SK-N-SH (cell line): ENCODE data around the gene PSMD6. TPM values are rescaled to one million over a fixed set of nuclear protein-coding genes. Genes with fewer than 3 reads are reported as not detected.

Experiments
- CTCF ChIA-PET: fragments of 300-600, 350-600 bp; formaldehyde crosslinking; extraction: SDS; loops from one replicate; lab custom pipeline; 2021; lab: Yijun Ruan, JAX
- POLR2A ChIA-PET: fragments of 350-600 bp; sonication (Branson Sonifier 250); formaldehyde crosslinking; extraction: SDS; loops from one replicate; lab custom pipeline; 2020; ENCODE audit warnings: antibody characterized with exemption, inconsistent platforms; lab: Yijun Ruan, JAX
- DNase-seq: peaks from one replicate; pipeline ENCODE4 v3.0.0; 2012
- H2AFZ ChIP-seq: fragments of 200-600 bp; sonication (generic); 2 replicates; pipeline ENCODE4 v1.8.1; 2016; ENCODE audit warnings: antibody characterized with exemption, mild to moderate bottlenecking, low read depth
- H3F3A ChIP-seq: fragments of 200-600 bp; sonication (generic); replicated peaks from 2 replicates; pipeline ENCODE3; 2016; ENCODE audit warnings: antibody characterized with exemption, mild to moderate bottlenecking; ENCODE audit not compliant: insufficient read depth
- H3K27ac ChIP-seq, 2 experiments: fragments of 200-500 bp in 1 of 2; fragments of 200-600 bp in 1 of 2; sonication (Bioruptor generic) in 1 of 2; sonication (generic), shearing (Covaris generic) in 1 of 2; 2 replicates each; pipeline versions ENCODE4 v1.5.1 to v1.6.1; 2014 to 2016; ENCODE audit warnings: low read depth in 2 of 2, inconsistent platforms in 1 of 2, low read length in 1 of 2, mild to moderate bottlenecking in 1 of 2, mixed read lengths in 1 of 2
- H3K27me3 ChIP-seq: fragments of 200-600 bp; sonication (generic), shearing (Covaris generic); 2 replicates; pipeline ENCODE4 v1.6.1; 2016; ENCODE audit warnings: mixed run types; ENCODE audit not compliant: insufficient read depth
- H3K36me3 ChIP-seq, 2 experiments: fragments of 200-500 bp in 1 of 2; fragments of 200-600 bp in 1 of 2; sonication (Bioruptor generic) in 1 of 2; sonication (generic) in 1 of 2; replicated peaks in 1 of 2; 2 replicates each; pipeline versions ENCODE3 to v1.5.1; 2014 to 2016; ENCODE audit warnings: low read length in 1 of 2, mild to moderate bottlenecking in 1 of 2; ENCODE audit not compliant: insufficient read depth in 2 of 2, control insufficient read depth in 1 of 2
- H3K4me1 ChIP-seq, 2 experiments: fragments of 200-500 bp in 1 of 2; fragments of 200-600 bp in 1 of 2; sonication (Bioruptor generic) in 1 of 2; sonication (generic), shearing (Covaris generic) in 1 of 2; 2 replicates each; pipeline versions ENCODE4 v1.5.1 to v1.6.1; 2014 to 2016; ENCODE audit warnings: low read depth in 1 of 2, low read length in 1 of 2, mixed run types in 1 of 2; ENCODE audit not compliant: insufficient read depth in 2 of 2, control insufficient read depth in 1 of 2
- H3K4me2 ChIP-seq: fragments of 200-600 bp; sonication (generic), shearing (Covaris generic); 2 replicates; pipeline ENCODE4 v1.6.1; 2017; ENCODE audit warnings: mixed run types
- H3K4me3 ChIP-seq, 2 experiments: fragments of 200-500 bp in 1 of 2; fragments of 200-600 bp in 1 of 2; sonication (Bioruptor generic) in 1 of 2; sonication (generic), shearing (Covaris generic) in 1 of 2; 2 replicates each; pipeline versions ENCODE4 v1.5.1 to v1.8.1; 2014 to 2016; ENCODE audit warnings: low read depth in 2 of 2, inconsistent platforms in 1 of 2, low read length in 1 of 2, mild to moderate bottlenecking in 1 of 2, mixed read lengths in 1 of 2, moderate library complexity in 1 of 2
- H3K79me2 ChIP-seq: fragments of 200-600 bp; sonication (generic); 2 replicates; pipeline ENCODE4 v1.8.1; 2017; ENCODE audit warnings: mild to moderate bottlenecking; ENCODE audit not compliant: insufficient read depth
- H3K9ac ChIP-seq: fragments of 200-600 bp; sonication (generic); 2 replicates; pipeline ENCODE4 v1.6.1; 2017; ENCODE audit warnings: mixed run types
- H3K9me2 ChIP-seq: fragments of 200-600 bp; sonication (generic); 2 replicates; pipeline ENCODE4 v1.6.1; 2017; ENCODE audit warnings: mixed run types
- H3K9me3 ChIP-seq: fragments of 200-600 bp; sonication (generic); 2 replicates; pipeline ENCODE4 v1.6.1; 2017; ENCODE audit warnings: mixed run types, mild to moderate bottlenecking, moderate library complexity
- H4K20me1 ChIP-seq: fragments of 200-600 bp; sonication (generic); 2 replicates; pipeline ENCODE4 v1.6.1; 2017; ENCODE audit warnings: mild to moderate bottlenecking, mixed run types; ENCODE audit not compliant: insufficient read depth
- CHD2 ChIP-seq: fragments of 150-350 bp; IDR thresholded peaks from 2 replicates; pipeline ENCODE4 v1.6.1; 2018; ENCODE audit warnings: low read length; ENCODE audit not compliant: partially characterized antibody
- EP300 ChIP-seq, 2 experiments: IDR thresholded peaks; 2 replicates each; pipeline versions ENCODE4 v1.4.0 to v1.6.1; 2012; ENCODE audit warnings: borderline replicate concordance in 1 of 2, low read depth in 1 of 2, low read length in 1 of 2
- EZH2phosphoT487 ChIP-seq: fragments of 200-600 bp; sonication (generic); IDR thresholded peaks from 2 replicates; pipeline ENCODE4 v1.6.1; 2017; ENCODE audit warnings: low read depth, mixed run types, mild to moderate bottlenecking, antibody characterized with exemption, moderate library complexity, borderline replicate concordance
- FOXJ3 ChIP-seq: sonication (generic); formaldehyde crosslinking; IDR thresholded peaks from 2 replicates; pipeline ENCODE4 v1.5.1; 2020; ENCODE audit warnings: mild to moderate bottlenecking, missing genetic modification reagents
- FOXM1 ChIP-seq: IDR thresholded peaks from 2 replicates; pipeline ENCODE4 v1.4.0; 2012; ENCODE audit warnings: low read depth, mild to moderate bottlenecking
- GATA2 ChIP-seq: sonication (generic); formaldehyde crosslinking; IDR thresholded peaks from 2 replicates; pipeline ENCODE4 v1.5.0; 2020; ENCODE audit warnings: mild to moderate bottlenecking, missing genetic modification reagents
- MXI1 ChIP-seq: IDR thresholded peaks from 2 replicates; pipeline ENCODE4 v1.6.1; 2012; ENCODE audit warnings: mild to moderate bottlenecking, low read depth, low read length, improper control_type of control experiment
- NRF1 ChIP-seq: IDR thresholded peaks from 2 replicates; pipeline ENCODE4 v1.6.1; 2012; ENCODE audit warnings: low read depth, mild to moderate bottlenecking, low read length
- POLR2AphosphoS5 ChIP-seq: IDR thresholded peaks from 2 replicates; pipeline ENCODE4 v1.6.1; 2012; ENCODE audit warnings: low read depth, low read length
- RAD21 ChIP-seq: IDR thresholded peaks from 2 replicates; pipeline ENCODE4 v1.6.1; 2012; ENCODE audit warnings: mild to moderate bottlenecking, low read length
- RFX5 ChIP-seq: IDR thresholded peaks from 2 replicates; pipeline ENCODE4 v1.6.1; 2012; ENCODE audit warnings: mild to moderate bottlenecking, improper control_type of control experiment, low read length
- SIN3A ChIP-seq: IDR thresholded peaks from 2 replicates; pipeline ENCODE4 v1.6.1; 2012; ENCODE audit warnings: low read depth, mild to moderate bottlenecking, low read length, moderate library complexity, borderline replicate concordance
- SMC3 ChIP-seq: IDR thresholded peaks from 2 replicates; pipeline ENCODE4 v1.6.1; 2012; ENCODE audit warnings: low read depth, low read length, improper control_type of control experiment
- TCF12 ChIP-seq: IDR thresholded peaks from 2 replicates; pipeline ENCODE4 v1.4.0; 2012
- TEAD4 ChIP-seq: IDR thresholded peaks from 2 replicates; pipeline ENCODE4 v1.4.0; 2012; ENCODE audit warnings: mild to moderate bottlenecking, borderline replicate concordance; ENCODE audit not compliant: insufficient read depth
- WGBS: methylation state at CpG from one replicate; pipeline ENCODE4 v1.1.6; 2017; ENCODE audit warnings: low lambda C conversion rate; 5-methylcytosine and 5-hydroxymethylcytosine counted together
- polyA plus RNA-seq, 3 experiments: library from polyadenylated mRNA; depleted of rRNA; stranded (reverse); fragments of >200 nt; gene quantifications; 2 replicates each; pipeline ENCODE4 v1.2.3, GENCODE V29; 2012
- TF ChIP-seq, protein P1 (sequence below): fragments of 200-600 bp; sonication (generic); IDR thresholded peaks from 2 replicates; pipeline ENCODE4 v1.6.1; 2017; ENCODE audit warnings: antibody characterized with exemption, mild to moderate bottlenecking, moderate library complexity
- TF ChIP-seq, protein P2 (sequence below): fragments of 150-350 bp; IDR thresholded peaks from 2 replicates; pipeline ENCODE4 v1.6.1; 2017; ENCODE audit warnings: antibody characterized with exemption, low read length, low read depth, borderline replicate concordance
- TF ChIP-seq, protein P3 (sequence below): IDR thresholded peaks from 2 replicates; pipeline ENCODE4 v1.4.0; 2012; ENCODE audit warnings: low read depth, borderline replicate concordance
- TF ChIP-seq, protein P4 (sequence below): IDR thresholded peaks from 2 replicates; pipeline ENCODE4 v1.4.0; 2012; ENCODE audit warnings: low read depth, borderline replicate concordance

PSMD6 gene
- polyA plus RNA-seq, 1 of the 3 experiments (the other 2 are of a cell fraction): 90.3 TPM

DNA sequence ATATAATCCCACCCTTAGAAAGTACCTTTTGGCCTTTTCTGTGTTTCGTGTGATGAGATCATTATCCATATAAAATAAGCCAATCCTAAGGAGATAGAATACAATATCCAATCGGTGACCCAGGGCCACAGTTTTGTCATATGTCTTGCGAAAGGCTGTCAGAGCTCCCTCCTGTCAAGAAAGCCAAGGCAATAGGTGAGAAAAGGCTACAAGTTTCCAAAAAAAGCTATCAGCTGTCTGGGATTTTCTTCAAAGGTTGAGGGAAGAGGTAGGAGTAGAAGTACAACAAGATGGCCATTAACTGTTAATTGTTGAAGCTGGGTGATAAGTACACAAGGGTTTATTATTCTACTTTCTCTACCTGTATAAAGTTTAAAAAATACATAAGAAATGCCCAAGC is 4.0 kb downstream of the PSMD6 start:
- 77% methylated on average over 3 of the region's 3 CpGs for WGBS
- Histone ChIP-seq H3K9me3 (no peaks in the 10 kb centered on the region), H3K36me3 (peaks cover 65 to 66% of the 10 kb centered on the region in 2 experiments), H2AFZ (no peak overlapping the region), H3K9me2 (no peaks in the 10 kb centered on the region), H3F3A (peaks cover 24% of the 10 kb centered on the region), H3K9ac (no peak overlapping the region), H3K4me2 (no peak overlapping the region), H3K27me3 (no peaks in the 10 kb centered on the region), H4K20me1 (peaks cover 20% of the 10 kb centered on the region; the same call in 1 of the 2 replicates), H3K27ac (no peak overlapping the region), H3K4me1 (peaks cover 5 to 12% of the 10 kb centered on the region in 2 experiments; a peak in 2 of 4 replicates), H3K79me2 (peaks cover 67% of the 10 kb centered on the region), H3K4me3 (no peak overlapping the region)
- DNase-seq: no peak
- ChIA-PET POLR2A (no interaction called here), CTCF (interaction anchor here (1.6 to 3.6 kb wide), 3 partner anchors 11 to 26 kb away, joined by 3 to 13 read pairs (median 5); no protein-coding TSS in a partner anchor)
- TF ChIP-seq FOXM1 (no peak), EZH2phosphoT487 (no peak), SIN3A (no peak), FOXJ3 (CRISPR knock-in tag) (no peak), RFX5 (no peak), TCF12 (no peak), GATA2 (CRISPR knock-in tag) (no peak), EP300 (IDR thresholded peaks at IDR 0.05; ENCODE audit: borderline replicate concordance in 1 of 2, low read depth in 1 of 2, low read length in 1 of 2) (no peak), TEAD4 (no peak), MXI1 (no peak), CHD2 (no peak), POLR2AphosphoS5 (no peak; the same call in 1 of the 2 replicates), NRF1 (no peak), RAD21 (no peak), SMC3 (no peak)
- TF ChIP-seq, protein P1, sequence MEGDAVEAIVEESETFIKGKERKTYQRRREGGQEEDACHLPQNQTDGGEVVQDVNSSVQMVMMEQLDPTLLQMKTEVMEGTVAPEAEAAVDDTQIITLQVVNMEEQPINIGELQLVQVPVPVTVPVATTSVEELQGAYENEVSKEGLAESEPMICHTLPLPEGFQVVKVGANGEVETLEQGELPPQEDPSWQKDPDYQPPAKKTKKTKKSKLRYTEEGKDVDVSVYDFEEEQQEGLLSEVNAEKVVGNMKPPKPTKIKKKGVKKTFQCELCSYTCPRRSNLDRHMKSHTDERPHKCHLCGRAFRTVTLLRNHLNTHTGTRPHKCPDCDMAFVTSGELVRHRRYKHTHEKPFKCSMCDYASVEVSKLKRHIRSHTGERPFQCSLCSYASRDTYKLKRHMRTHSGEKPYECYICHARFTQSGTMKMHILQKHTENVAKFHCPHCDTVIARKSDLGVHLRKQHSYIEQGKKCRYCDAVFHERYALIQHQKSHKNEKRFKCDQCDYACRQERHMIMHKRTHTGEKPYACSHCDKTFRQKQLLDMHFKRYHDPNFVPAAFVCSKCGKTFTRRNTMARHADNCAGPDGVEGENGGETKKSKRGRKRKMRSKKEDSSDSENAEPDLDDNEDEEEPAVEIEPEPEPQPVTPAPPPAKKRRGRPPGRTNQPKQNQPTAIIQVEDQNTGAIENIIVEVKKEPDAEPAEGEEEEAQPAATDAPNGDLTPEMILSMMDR: no peak
- TF ChIP-seq, protein P2, sequence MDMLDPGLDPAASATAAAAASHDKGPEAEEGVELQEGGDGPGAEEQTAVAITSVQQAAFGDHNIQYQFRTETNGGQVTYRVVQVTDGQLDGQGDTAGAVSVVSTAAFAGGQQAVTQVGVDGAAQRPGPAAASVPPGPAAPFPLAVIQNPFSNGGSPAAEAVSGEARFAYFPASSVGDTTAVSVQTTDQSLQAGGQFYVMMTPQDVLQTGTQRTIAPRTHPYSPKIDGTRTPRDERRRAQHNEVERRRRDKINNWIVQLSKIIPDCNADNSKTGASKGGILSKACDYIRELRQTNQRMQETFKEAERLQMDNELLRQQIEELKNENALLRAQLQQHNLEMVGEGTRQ: no peak
- TF ChIP-seq, protein P3, sequence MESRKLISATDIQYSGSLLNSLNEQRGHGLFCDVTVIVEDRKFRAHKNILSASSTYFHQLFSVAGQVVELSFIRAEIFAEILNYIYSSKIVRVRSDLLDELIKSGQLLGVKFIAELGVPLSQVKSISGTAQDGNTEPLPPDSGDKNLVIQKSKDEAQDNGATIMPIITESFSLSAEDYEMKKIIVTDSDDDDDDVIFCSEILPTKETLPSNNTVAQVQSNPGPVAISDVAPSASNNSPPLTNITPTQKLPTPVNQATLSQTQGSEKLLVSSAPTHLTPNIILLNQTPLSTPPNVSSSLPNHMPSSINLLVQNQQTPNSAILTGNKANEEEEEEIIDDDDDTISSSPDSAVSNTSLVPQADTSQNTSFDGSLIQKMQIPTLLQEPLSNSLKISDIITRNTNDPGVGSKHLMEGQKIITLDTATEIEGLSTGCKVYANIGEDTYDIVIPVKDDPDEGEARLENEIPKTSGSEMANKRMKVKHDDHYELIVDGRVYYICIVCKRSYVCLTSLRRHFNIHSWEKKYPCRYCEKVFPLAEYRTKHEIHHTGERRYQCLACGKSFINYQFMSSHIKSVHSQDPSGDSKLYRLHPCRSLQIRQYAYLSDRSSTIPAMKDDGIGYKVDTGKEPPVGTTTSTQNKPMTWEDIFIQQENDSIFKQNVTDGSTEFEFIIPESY: no peak
- TF ChIP-seq, protein P4, sequence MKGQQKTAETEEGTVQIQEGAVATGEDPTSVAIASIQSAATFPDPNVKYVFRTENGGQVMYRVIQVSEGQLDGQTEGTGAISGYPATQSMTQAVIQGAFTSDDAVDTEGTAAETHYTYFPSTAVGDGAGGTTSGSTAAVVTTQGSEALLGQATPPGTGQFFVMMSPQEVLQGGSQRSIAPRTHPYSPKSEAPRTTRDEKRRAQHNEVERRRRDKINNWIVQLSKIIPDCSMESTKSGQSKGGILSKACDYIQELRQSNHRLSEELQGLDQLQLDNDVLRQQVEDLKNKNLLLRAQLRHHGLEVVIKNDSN: no peak
